Inferior parietal cortex (tissue), 1 donor: ENCODE results near the gene TMEM150C.

Experiments used
- DNase-seq: peaks from one replicate; pipeline ENCODE4 v3.0.0-alpha.2; 2016; ENCODE audit errors: extremely low spot score

Gene TMEM150C

DNA sequence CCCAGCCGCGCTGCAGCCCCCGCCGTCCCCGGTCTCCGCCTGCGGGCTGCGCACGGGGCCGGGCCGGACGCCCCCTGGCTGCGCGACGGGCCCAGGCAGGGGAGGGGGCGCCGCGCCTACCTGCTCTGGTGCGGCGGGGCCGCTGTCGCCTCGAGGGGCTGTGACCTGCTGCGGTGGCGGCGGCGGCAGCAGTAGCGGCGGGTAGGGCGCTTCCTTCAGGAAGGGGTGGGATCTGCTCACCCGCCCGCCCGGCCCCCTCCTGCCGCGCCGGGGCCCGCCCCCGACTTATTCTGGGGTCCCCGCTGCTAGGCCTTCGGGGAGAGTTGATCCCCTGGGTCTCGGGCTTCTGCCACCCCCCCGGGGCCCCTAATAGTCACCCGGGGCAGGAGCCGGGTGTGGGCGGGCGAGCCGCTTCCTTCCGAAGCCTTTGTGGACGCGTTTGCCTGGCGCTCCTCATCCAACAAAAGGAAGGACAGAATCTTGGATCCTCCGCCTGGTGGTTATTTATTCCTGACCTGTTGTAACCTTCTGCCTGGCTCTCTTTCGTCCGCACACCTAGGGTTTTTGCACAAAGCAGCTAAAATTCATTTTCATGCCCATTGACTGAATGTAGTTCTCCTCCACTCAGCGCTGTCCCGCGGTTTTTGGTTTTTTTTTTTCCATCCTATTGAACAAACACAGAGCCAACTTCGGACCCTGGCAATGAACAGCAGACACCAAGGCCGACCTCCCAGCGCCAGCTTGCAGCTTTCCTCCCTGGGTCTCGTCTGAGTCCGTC, at the start of gene TMEM150C:
Gene TMEM150C (minus strand): TSS at position 203 of the 778 bp plus-strand sequence. CDS start 57,331 bp downstream, outside the sequence.
- DNase-seq: no peak

DNA sequence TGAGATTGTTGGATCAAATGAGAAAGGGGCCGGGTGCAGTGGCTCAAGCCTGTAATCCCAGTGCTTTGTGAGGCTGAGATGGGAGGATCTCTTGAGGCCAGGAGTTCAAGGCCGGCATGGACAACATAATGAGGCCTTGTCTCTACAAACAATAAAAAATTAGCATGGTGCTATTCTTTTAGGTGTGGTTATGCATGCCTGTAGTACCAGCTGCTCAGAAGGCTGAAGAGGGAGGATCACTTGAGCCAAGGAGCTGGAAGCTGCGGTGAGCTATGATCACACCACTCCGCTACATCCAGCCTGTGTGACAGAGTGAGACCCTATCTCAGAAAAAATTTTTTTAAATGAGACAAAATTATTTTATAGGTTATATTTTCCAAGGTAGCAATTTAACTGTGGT, 49.7 kb upstream of the TMEM150C start:
- no peak for DNase-seq

DNA sequence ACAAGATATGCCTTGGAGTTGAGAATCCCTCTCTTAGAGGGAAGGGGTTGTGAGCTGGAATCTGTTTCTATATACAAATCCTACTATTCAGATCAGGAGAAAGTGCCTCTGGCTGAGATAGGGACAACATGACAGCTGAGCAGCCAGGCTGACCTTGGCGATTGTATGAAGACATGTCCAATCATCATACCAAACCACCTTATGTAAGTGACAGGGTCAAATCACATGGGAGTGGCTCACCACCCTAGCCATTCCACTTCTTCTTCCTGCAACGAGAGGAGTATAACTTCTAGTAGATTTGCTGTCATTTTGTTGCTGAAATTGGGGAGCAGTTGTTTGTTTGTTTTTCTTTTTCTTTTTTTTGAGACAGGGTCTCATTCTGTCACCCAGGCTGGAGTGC, 48.3 kb upstream of the TMEM150C start:
- DNase-seq: no peak

DNA sequence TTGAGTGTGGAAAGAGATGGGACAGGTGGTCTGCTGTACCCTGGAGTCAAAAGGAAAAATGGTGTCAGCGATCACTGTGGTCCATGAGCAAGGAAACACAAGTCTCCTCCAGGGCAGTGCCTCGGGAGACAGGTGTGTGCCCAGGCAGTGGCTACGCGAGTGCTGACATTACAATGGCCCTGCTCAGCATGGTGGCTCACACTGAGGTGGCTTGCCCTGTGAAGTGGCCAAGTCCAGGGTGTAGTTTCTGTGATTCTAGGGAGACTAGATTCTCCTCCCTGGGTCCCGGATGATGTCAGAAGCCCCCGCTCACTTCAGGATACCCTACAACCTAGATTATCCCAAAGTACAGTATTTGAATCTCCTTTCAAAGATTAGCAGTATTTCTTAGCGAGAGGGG, 44.8 kb upstream of the TMEM150C start:
- DNase-seq: no peak

DNA sequence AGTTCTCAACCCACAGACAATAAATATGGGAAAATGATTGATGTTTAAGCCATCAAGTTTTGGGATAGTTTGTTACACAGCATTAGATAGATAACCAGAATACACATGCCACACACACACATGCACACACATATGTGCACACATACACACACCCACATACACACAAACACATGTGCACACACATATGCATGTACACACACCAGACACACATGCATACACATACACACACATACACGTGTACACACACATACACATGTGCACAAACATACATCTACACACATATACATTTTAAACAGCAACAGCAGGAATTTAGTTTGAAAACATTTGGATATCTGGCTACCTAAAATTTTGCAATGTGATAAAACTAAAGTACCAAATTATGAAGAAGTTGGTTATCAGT, 42.7 kb upstream of the TMEM150C start:
- no peak for DNase-seq

DNA sequence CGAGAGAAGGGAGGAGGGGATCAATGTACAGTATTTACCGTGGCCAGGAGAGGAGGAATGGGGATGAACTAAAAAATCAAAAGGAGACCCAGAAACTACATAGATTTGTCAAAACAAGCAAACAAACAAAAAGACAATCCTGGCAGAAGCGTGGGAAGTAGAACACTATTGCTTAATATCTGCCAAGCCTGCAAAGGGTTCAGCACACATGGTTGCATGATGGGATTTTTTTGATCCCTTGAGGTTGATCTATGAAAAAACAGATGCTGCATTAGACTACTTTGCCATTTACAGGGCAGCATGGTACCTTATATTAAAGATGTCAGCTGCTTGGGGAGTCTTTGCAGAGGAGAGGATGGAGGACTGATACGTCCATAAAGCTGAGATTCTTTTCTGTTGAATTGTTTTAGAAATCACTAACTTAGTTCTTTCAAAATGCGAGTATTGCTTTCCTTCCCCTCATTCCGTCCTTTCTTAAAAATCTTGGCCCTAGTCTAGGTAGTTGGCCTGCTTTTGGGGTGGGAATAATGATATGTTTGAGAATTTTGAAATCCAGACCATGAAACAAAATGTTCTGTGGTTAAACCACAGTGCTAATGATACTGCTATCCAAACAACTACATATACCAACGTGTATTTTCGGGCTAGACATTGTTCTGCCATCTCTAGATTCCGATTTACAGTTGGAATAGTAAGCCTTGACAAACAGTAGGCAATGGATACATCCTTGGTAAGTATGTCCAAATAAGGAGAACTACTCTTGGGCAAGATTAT, 39.6 kb upstream of the TMEM150C start:
- no peak for DNase-seq

DNA sequence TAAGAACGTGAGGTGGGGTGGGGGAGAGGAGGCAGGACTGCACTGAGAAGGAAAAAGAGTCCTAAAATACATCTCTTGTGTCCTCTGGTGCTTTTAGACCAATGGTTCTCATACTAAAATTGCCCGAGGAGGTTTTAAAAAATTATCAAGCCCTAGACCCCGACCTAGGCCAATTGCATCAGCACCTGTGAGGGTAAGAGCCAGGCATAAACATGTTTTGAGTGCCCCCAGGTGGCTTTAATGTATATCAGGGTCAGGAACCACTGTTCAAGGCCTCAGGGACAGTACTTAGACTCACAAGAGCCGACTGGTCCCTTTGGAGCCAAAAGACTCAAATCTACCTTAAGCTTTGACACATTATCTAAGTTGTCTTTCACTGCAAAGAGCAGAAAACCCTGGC, 37.5 kb upstream of the TMEM150C start:
- DNase-seq: no peak

DNA sequence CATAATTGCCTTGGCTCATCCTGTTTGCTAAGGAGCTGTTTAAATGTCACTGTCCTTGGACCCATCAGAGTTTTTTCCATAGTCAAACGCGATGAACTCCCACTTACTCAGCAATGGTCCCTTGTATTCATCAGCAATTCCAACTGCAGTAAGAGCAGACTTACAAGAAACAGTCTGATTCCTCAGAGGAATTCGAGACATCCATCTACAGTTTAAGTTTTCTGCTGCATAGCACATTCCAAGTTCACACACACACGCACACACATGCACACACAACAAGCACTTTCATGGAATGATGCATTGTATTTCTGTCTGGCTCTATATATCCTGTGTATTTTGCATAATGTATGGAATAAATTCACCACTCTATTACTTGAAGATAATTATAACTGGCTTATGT, 32.7 kb upstream of the TMEM150C start:
- no peak for DNase-seq

DNA sequence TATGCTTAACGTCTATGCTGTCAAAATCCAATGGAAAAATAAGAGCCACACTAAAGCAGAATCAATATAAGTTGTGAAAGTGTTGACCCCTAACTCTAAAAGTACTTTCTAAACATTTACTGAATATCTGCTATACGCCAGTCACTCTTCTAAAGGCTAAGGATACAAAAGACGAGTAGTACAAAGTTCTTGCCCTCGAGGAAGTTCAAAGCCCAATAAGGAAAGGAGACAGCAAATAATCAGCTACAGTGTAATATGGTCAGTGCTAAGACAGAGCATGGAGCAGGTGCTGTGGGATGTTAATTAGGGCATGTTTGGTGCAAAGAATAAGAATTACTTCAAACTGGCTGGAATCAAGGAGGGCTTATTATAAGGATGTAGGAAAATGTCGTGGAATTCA, 31.6 kb upstream of the TMEM150C start:
- no peak for DNase-seq

DNA sequence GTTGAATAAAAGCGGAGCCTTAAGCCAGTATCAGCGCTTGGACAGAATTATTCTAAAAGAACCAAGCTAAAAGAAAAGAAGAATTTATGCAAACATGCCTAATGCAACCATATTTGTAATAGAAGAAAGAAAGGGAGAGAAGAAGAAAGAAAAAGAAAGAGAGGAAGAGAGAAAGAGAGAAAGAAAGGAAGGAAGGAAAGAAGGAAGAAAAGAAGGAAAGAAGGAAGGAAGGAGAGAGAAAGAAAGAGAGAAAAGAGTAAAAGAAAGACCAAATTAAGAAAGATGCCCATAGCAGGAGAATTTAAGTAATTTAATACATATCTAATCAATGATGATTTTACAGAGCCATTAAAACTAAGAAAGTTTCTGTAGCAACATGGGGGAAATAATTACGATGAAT, 30.9 kb upstream of the TMEM150C start:
- DNase-seq: no peak

DNA sequence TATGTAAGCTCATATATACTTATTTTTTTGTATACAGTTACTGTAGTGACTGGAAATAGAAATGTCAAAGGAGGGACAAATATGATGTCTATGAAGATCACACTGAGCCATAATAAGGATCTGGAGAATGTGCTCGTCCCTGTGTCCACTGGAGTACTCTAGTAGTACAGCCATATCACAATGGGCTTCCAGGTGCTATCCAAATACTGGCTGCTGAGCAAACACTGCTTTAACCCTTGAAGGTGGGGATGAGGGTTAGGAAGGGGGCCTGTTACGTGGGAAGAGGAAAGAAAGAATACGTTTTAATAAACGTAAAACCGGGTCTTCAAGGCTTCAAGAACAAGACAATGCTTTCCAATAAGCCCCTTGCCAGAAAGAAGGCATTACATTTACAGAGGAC, 29.8 kb upstream of the TMEM150C start:
- DNase-seq: no peak

DNA sequence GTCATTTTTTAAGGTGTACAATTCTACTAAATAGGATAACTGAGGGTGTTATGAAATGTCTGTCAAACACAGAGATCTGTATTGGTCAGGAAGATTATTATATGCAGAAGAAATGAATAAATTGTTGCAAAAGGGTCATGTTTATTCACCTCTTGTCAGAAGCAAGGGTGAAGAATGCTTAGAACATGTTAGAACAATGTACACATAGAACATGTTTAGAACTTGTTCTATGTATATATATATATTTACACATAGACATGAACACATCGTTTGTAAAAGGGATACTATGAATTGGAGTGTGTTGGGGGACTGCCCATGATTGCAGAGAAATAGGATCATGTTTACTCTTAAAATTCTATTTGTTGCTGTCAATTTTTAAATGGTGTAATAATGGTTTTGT, 28.0 kb upstream of the TMEM150C start:
- DNase-seq: no peak

DNA sequence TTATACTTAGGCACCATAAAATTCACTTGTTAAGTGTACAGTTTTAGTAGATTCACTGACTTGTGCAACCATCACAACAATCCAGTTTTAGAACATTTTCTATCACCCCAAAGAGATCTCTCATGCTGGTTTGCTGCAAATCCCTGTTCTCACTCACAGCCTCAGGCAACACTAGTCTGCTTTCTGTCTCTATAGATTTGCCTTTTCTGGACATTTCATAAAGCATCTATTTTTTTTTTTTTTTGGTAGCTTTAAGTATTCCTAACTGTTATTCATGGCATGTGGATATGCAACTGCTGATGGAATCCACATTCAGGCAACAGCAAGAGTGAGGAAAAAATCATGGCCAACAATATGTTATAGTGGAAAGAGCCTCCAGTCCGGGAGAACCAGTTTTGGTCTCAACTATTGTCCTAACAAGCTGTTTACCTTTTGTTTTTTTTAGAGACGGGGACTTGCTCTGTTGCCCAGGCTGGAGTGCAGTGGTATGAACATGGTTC, 27.0 kb upstream of the TMEM150C start:
- no peak for DNase-seq

DNA sequence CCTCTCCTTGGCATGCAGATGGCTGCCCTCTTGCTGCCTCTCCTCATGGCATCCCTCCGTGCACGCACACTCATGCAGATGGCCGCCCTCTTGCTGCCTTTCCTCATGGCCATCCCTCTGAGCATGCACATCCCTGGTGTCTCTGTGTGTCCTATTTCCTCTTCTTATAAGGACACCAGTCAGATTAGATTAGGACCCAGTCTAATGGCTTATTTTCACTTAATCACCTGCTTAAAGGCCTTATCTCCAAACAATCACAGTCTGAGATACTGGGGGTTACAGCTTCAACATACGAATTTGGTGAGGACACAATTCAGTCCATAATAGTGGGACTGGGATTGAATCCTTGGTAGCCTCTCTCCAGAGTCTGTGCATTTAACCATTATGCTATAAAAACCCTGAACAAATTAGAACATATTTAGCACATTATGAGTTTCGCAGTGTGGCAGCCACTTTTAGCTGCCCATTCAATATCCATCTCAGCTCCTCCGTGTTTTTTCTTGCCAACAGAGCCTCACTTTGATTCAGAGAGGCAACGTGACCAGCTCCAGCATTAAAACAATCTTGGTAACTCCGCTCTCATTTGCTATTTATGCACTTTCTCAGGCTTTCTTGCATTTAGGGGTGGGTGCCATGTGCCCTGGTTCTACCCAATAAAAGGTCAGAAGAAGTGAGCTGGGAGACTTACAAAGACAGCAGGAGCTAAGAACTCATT, 26.2 kb upstream of the TMEM150C start:
- no peak for DNase-seq

DNA sequence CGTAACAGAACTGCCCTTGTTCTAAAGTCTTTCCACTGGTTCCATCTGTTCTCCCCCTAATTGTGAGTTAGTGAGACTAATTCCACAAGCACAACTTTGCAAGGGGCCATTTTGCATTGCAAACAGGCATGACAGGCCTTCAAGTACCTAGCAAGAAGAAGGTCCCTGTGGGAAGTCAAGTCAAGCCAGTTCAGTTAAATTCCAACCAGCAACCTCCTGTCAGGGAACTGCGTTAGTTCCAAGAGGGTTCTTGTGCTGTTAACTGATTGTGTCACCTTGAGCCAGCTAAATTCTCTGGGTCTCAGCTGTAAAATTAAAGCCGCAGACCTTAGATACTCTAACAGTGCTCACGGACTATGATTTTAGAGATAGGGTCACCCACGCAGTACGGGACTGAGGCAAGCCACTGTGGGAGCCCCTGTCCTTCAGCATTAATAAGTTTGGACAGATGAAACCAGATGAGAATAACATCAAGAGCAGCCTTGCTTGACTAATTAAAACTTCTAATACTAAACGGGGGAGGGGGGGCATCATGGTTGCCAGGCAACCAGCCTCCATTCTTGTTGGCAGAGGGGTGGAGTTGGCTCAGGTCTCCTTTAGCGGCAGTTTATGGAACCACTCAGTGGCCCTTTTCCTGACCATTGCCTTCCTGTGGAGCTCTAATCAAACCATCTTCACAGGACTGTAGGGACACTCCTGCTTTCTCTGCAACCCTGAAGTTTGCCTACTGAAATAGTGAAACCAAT, 24.1 kb upstream of the TMEM150C start:
- DNase-seq: no peak

DNA sequence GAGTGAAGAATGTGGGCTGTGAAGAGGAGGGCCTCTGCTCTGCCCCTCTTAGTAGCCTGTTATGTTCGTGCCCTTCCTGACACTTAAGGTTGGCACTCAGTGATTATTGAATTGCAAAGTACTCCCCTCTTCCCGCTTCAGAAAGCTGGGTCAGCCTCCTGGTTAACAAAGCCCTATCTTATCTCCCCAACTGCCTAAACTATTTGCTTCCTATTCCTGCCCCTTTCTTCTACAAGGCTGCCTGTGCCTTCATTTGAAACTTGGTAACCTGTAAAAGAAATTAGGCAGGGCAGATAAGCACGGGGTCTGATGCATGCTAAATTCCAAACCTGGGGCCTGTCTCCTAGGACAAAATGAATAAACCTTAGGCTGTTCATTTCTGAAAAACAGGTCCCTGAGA, 23.1 kb upstream of the TMEM150C start:
- DNase-seq: no peak

DNA sequence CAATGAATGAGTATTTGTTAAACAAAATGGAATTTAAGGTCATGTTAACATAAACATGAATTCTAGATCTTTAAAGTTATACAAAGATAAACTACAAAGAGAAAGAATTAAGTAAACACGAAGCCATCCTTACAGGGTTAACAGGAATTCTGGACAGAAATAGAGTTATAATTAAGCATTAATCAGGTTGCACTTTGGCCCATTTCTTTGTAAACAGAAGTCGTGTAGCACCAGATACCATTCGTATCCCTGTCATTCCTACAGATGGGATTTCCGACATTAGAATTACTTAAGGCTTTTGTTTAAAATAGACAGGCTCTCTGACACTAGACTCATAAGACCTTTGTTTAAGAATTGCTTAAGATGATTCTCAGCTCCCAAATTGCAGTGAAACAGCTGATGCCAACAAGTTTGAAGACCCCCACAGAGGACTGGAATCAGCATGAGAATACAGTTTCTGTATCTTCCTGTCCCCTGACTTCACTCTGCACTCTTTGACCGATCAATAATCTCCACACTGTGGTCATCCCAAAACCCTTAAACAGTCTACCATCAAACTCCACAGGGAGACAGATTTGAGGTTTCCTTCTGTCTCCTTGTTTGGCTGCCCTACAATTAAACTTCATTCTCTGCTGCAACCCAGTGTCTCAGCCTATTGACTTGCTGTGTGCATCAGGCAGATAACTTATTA, 22.3 kb upstream of the TMEM150C start:
- DNase-seq: no peak

DNA sequence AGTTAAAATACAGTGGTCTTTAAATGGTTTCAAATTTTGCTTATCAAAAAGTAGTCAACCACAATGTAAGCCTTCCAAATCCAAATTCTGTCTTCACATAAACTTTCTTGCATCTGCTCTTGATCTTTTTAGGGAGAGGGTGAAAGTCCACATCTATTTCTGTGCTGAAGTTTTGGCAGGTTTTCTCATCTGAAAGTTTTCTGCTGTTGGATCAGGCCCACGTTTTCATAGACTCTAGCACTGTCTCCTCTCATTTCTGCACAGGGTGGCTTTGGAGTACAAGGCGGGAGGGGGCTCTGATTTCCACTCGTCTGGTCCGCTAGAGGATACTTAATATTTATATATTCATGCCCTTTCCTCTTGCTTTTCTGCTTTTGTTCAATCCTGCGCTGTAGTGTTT, 18.1 kb upstream of the TMEM150C start:
- DNase-seq: no peak

DNA sequence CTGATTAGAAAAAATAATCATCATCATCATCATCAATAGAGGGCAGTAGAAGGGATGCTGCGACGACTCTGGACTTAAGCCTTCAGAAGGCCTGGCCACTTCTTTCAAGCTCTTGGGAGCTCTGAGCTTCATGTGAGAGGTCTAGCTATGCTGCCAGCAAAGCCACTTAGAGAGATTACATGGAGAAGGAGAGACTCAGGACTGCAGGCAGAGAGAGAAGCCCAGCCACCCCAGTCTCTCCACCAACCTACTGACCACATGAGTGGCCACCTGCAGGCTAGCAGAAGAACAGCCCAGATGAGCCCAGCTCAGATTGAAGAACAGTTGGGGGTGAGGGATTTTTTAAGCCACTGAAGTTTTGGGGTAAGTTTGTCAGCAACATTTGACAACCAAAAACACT, 17.1 kb upstream of the TMEM150C start:
- no peak for DNase-seq

DNA sequence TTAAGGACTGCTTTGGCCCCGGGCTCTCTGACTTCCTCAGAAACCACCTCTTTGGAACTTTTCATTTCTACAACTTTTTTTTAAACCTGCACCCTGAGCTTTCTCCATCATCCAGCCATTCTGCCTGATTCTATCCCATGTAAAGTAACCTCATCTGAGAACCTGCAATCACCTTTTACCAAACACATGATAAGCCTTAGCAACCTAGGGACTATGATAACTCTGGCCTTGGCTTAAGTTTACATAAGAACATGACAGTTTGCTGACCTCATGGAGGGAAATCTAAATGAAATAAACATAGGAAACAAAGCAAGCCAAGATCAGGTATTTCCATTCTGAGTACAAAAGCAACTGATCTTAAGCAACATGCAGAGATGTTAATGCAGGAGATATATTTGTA, 15.7 kb upstream of the TMEM150C start:
- no peak for DNase-seq

DNA sequence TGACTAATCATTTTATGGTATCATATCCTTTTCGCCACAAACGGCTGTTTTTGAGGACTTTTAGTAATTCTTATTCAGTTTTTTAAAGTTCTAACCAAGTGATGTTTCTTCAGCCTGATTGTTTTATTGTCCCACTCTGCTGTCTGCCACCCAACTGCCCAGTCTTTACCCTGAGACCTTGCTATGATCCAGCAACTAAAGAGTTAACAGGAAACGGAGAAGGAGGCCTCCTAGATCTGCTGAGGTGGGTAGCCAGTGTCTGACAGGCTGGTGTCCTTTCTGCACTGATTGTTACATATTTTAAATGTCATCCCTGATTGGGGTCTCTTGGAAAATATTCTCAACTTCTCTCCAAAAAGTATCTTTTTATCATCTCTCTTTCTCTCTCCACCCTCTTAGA, 7.9 kb upstream of the TMEM150C start:
- no peak for DNase-seq
